COLO668 (cell line): Measurements from ENCODE around the gene CFAP53.
"Not testable (repeated sequence)": the region's sequence is repeated elsewhere in the genome, so short reads cannot be mapped to it uniquely, and the experiment has no call there.

Source experiments
- DNase-seq: peaks from one replicate; lab custom pipeline; 2025; ENCODE audit not compliant: unreplicated experiment; lab: John Stamatoyannopoulos, UW

The CFAP53 gene

DNA sequence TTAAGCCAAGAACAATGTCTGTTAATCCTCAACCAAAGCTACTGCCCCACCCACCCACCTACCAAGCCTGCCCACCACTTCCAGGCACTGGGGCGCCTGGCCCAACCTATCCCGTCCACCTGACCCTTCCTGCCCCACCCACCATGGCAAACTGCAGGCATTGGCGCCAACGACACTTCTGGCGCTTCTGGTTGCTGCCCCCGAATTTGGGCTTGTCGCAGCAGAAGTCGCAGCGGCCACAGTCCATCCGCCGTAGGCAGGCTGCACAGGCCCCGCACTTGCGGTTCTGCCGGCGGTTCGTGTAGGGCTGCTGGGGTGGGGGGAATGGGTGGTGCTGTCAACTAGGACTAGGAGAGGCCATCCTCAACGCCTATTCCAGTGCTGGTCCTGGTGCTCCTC lies 7.7 kb upstream of the CFAP53 start:
- DNase-seq: no peak

DNA sequence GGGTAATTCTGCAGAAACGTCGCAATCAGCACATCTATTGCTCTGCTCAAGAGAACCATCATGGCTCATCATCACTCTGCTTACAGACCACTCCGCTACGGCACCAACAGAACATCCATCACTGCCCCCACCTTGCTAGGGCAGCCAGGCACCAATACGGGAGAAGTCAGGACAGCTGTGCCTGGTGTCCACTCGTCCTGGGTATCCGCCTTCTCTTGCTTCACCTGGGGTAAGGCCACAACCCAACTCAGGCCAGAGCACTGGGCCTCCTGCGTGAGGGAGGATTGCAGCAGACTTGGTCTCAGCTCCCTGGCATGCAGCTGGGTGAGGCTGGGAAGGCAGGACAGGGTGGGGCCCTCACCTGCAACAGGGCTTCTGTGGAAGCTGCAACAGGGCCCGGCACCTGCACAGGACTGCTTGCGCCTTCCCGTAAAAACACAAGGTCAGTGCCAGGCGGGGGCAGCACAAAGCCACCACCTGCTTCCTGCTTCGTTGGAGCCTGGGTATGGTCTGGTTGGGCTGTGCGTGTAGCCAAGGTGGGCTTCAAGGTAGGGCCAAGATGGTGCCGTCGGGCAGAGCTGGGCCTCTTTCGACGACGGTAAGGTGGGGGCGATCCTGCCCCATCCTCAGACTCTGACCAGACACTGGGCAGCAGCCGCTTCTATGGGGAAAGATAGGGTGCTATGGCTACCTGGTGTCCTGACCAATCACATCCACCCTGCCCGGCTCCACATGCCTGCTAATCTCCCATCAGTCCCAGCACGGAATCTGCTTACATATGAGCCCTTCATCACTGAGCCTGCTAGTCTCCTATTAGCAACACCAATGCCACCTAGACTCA lies 7.1 kb upstream of the CFAP53 start:
- DNase-seq: no peak

DNA sequence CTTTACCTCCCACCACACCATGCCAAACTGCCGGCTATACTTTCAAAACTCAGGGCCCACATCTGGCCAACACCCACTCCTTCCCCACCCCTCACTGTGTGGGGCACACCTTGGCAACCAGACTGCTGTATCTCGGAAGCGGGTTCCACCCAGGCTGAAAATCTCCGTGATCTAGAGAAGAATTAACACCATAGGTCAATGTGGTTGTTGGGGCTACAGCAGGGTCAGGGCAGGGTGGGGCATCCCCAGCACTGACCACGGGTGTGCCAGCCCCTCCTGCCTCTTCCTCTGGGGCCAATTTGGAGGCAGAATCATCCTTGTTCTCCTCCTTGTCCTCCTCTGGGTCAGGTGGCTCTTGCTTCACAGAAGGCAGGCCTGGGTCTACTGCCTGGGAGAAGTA lies 6.3 kb upstream of the CFAP53 start:
- DNase-seq: no peak

- peak; percentile 55 for DNase-seq
These were observed 1.9 kb upstream of the CFAP53 start for GRCh38 chr18:50268022-50268747.

DNA sequence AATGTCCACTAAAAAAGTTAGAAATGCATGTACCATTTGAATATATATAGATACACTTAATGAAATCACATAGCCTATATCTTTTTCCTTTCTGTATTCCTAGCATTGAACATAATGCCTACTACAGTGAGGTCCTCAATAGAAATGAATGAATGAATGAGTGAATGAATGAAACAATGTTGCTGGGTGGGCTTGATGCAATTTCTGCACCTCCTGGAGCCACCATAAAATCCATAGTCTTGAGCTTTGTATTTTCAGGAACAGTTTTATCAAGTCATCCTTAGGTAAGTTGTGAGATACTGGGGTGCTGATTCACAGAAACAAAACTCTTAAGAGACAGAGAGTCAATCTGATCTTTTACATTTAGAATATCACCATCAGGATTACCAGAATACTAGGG lies 3.3 kb downstream of the CFAP53 start:
- DNase-seq: no peak

DNA sequence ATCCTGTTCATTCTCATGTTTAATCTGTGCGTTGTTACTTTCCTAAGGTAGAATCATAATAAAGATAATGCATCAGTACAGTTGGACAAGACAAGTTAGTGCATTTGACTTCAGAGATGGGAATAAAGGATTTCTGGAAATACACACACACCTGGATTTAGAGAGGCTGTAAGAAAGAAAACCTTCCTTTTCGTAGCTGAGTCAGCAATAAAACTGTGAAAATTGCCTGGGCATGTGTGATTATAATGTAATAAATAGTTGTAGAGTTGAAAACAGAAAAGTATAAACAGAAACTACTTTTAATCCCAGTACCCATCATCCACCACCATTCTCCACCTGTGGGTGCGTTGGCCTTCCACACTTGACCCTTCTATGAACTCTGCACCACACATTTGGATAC lies 15.4 kb downstream of the CFAP53 start:
- DNase-seq: no peak

DNA sequence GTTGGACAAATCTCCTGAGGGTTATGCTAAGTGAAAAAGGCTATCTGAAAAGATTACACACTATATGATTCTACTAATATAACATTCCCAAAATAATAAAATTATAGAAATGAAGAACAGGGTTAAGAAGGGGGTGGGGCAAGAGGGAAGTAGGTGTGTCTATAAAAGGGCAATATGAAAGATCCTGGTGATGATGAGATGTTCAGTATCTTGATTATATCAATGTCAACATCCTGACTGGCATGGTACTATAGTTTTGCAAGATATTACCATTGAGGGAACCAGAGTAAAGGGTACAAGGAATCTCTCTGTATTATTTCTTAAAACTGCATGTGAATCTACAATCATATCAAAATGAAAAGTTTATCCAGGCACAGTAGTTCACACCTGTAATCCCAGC lies 16.7 kb downstream of the CFAP53 start:
- DNase-seq: no peak

GRCh38 chr18:50247561-50247960 lies 18.7 kb downstream of the CFAP53 start:
- no peak for DNase-seq

- DNase-seq: not testable (repeated sequence)
These were observed 24.5 kb downstream of the CFAP53 start for GRCh38 chr18:50241768-50242167.

GRCh38 chr18:50240080-50240563 lies 26.2 kb downstream of the CFAP53 start:
- DNase-seq: no peak

GRCh38 chr18:50232419-50232818 lies 33.9 kb downstream of the CFAP53 start:
- DNase-seq: no peak

GRCh38 chr18:50231621-50232020 lies 34.7 kb downstream of the CFAP53 start:
- DNase-seq: peak; percentile 21

DNA sequence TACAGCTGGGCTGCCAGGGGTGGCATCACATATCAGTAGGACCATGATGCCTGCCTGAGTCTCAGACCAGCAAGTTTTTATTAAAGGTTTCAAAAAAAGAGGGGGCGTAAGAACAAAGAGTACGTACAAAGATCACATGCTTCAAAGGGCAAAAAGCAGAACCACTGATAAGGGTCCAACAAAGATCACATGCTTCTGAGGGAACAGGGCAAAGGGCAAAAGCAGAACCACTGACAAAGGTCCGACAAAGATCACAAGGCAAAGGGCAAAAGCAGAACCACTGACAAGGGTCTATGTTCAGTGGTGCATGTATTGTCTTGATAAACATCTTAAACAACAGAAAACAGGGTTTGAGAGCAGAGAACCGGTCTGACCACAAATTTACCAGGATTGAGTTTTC lies 46.0 kb downstream of the CFAP53 start:
- not testable (repeated sequence) for DNase-seq

DNA sequence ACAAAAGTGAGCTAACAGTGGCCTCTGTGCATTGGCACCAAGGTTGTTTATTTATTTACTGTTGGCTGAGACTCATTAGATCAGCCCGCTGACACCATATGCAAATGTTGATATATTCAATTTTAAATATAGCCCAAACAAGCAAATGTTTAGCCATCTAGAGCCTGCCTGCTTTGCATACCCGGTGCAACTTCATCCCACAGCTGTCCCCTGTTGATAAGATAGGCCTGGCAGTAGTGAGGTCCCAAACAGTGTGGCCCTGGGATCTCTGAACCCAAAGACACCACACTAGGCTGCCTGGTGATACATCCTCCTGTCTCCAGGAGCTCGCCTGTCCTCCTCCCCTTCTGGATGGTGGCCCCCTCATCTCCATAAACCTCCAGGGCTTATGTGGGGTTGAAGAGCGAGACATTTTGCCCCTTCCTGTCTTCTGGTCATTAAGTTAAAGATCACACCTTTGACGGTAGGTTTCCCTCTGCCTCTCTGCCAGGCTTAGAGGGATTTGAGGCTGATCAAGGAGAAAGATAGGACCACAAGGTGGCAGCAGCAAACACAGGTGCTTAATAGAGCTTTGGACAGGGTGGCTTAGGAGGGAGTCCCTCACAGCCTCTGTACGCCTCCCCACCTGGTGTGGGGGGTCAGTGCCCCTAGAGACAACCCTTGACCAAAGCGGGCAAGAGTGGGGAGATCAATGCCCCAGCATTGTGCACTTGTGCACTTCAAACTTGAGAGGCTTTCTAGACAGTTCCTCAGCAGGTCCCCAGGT lies 47.7 kb downstream of the CFAP53 start:
- peak; percentile 24 for DNase-seq

- no peak for DNase-seq
These were observed 57.0 kb downstream of the CFAP53 start for GRCh38 chr18:50209311-50209710.

DNA sequence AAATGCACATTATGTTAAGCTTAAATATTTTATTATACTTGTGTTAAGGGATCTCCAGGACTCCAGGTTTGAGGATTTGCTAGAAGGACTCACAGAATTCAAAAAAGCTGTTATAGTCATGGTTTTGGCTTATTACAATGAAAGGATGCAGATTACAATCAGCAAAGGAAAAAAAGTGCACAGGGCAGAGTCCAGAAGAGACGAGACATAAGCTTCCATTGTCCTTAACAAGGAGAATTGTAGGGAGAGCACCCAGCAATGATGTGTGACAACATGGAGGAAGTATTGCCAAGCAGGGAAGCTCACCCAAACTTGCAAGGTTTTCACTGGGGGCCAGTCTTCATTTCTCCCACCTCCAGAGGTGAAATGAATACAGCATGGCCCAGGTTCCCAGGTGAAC lies 58.6 kb downstream of the CFAP53 start:
- DNase-seq: no peak

DNA sequence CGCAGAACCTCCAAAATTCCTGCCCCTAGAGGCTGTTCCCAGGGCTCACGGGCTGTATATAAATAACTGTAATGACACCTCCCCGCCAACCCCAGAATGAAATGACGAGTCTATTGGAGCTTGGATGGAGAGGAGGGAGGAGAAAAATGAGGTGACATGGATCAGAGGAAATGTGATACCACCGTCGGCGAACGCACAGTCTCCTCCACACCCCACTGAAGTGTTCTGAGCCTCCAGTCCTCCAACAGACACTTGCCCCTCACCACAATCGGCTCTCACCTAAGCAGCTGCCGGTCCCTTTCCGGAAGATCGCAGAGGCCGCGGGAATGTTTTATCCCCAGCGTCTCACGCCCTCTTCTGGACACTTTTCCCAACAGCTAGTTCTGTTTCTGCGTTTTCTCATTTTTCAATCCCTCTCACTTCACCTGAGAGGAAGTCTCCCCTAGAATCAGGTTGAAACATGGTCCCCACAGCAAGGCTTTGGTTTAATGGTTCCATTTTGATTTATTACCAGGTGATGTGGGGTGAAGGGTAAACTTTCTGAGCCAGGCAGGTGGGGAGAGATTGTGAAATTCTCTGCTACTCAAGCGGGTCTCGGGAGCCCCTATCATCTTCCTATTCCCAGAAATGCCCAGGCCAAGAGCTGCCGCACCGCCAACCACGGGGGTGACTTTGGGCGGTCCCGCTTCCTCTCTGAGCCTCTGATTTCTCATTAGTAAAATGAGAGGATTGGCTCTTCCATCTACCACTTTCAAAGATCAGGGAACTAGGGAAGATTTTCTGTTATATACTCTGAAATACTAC lies 62.3 kb downstream of the CFAP53 start:
- peak; percentile 80 for DNase-seq

GRCh38 chr18:50201476-50202018 lies 64.7 kb downstream of the CFAP53 start:
- no peak for DNase-seq

DNA sequence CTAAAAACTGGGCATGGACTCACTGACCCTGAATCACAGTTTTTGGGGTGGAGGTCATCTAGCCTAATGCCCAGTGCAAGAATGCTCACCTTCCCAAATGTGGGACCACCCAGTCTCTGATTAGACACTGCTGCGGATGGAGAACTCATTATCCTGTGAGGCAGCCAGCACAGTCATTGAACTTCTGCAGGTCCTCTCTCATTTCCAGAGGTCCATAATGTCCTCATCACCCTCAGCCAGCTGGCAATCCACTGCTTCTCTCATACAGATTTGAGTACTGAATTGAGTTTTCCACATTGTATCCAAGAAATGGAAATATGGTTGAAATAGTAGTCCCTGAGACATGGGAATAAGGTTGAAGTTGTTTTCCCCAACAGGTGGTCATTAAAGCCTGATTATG lies 66.4 kb downstream of the CFAP53 start:
- DNase-seq: no peak

GRCh38 chr18:50199346-50199855 lies 66.9 kb downstream of the CFAP53 start:
- no peak for DNase-seq
